CD4-positive, alpha-beta T cell (primary cell): Measurements from ENCODE around the gene MST1. TPM values are rescaled to one million over a fixed set of nuclear protein-coding genes. Genes with fewer than 3 reads are reported as not detected.

Experiments used
- ATAC-seq: fragments of 200-7000 bp; cut with Tn5 transposase; one replicate; pipeline ENCODE4 v1.10.0; 2022; ENCODE audit warnings: mild to moderate bottlenecking; ENCODE audit not compliant: poor library complexity
- CTCF ChIA-PET: fragments of 350-600 bp; sonication (Branson Sonifier 250); formaldehyde crosslinking; loops from one replicate; lab custom pipeline; 2021; ENCODE audit warnings: antibody characterized with exemption, inconsistent platforms; lab: Charles Lee
- POLR2A ChIA-PET: fragments of 350-600 bp; sonication (Branson Sonifier 250); formaldehyde crosslinking; loops from one replicate; lab custom pipeline; 2021; ENCODE audit warnings: antibody characterized with exemption, inconsistent platforms; lab: Charles Lee
- DNase-seq, 14 experiments: peaks; one replicate each; pipeline ENCODE4 v3.0.0-alpha.2; 2013 to 2020; ENCODE audit warnings: mixed read lengths in 2 of 14
- H3K27ac ChIP-seq, 2 donors: one replicate each; pipeline versions ENCODE4 v1.5.1 to v1.7.0; 2013; ENCODE audit warnings: low read length in 2 of 2, low read depth in 1 of 2, mild to moderate bottlenecking in 1 of 2
- H3K27me3 ChIP-seq, 2 experiments: 1 replicate in 1 of 2; 2 replicates in 1 of 2; pipeline versions ENCODE4 v1.6.1 to v1.7.0; 2013; ENCODE audit warnings: low read length in 2 of 2, control low read depth in 1 of 2, mild to moderate bottlenecking in 1 of 2, moderate library complexity in 1 of 2; ENCODE audit not compliant: insufficient read depth in 2 of 2, control insufficient read depth in 1 of 2
- H3K36me3 ChIP-seq: one replicate; pipeline ENCODE4 v1.6.1; 2013; ENCODE audit warnings: low read length, control low read depth; ENCODE audit not compliant: insufficient read depth
- H3K4me1 ChIP-seq: one replicate; pipeline ENCODE4 v1.6.1; 2013; ENCODE audit warnings: low read length, control low read depth; ENCODE audit not compliant: insufficient read depth
- H3K4me3 ChIP-seq: one replicate; pipeline ENCODE4 v1.5.1; 2013; ENCODE audit warnings: mild to moderate bottlenecking, low read length, moderate library complexity
- H3K9me3 ChIP-seq, 2 experiments: 1 replicate in 1 of 2; 2 replicates in 1 of 2; pipeline versions ENCODE4 v1.6.1 to v1.7.0; 2013; ENCODE audit warnings: low read length in 2 of 2, mild to moderate bottlenecking in 2 of 2, control low read depth in 1 of 2, moderate library complexity in 1 of 2; ENCODE audit not compliant: control insufficient read depth in 1 of 2, insufficient read depth in 1 of 2
- H3K27ac Mint-ChIP-seq: one replicate; pipeline ENCODE4 v1.8.0; 2020; ENCODE audit warnings: mixed read lengths
- H3K27me3 Mint-ChIP-seq: one replicate; pipeline ENCODE4 v1.8.0; 2021; ENCODE audit warnings: mixed read lengths
- H3K36me3 Mint-ChIP-seq: one replicate; pipeline ENCODE4 v1.8.0; 2021; ENCODE audit warnings: low read depth, mixed read lengths
- H3K4me1 Mint-ChIP-seq: one replicate; pipeline ENCODE4 v1.8.0; 2021; ENCODE audit warnings: low read depth, mixed read lengths
- H3K4me3 Mint-ChIP-seq: one replicate; pipeline ENCODE4 v1.8.0; 2020; ENCODE audit warnings: mild to moderate bottlenecking, mixed read lengths
- H3K9me3 Mint-ChIP-seq: one replicate; pipeline ENCODE4 v1.8.0; 2020; ENCODE audit warnings: mixed read lengths
- intact Hi-C, 2 experiments: fragments of 100-400 bp; cut with DNase I in 1 of 2; cut with micrococcal nuclease in 1 of 2; formaldehyde crosslinking; loops; one replicate each; pipeline versions ENCODE4 v1.15.1 to v1.9.0; 2023 to 2025; cut with DNase I, micrococcal nuclease
- total RNA-seq, 174 experiments: library from RNA in 2 of 174; stranded (reverse) in 2 of 174; gene quantifications; one replicate each; pipeline ENCODE4 v1.2.3 and lab custom pipeline; 2021 to 2026
- TF ChIP-seq, protein P1 (sequence below): fragments of 200-600 bp; IDR thresholded peaks from one replicate; pipeline ENCODE4 v1.8.0; 2022; ENCODE audit warnings: antibody characterized with exemption, mild to moderate bottlenecking

MST1 gene
- total RNA-seq, 2 experiments from 2014 or later = 7.8 TPM

DNA sequence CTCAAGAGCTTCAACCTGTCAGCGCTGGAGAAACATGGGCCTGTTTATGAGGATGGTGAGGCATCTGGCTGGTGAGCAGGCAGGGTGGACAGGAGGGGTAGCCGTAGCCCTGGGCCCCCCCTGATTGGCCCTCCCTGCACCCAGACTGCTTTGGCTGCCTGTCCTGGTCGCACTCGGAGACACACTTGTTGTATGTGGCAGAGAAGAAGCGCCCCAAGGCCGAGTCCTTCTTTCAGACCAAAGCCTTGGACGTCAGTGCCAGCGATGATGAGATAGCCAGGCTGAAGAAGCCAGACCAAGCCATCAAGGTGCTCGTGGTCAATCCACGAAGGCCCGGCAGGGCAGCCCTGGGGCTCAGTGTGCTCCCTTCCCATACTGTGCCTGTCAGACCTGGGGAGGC lies 13.4 kb downstream of the MST1 start:
- TF ChIP-seq, protein P1, sequence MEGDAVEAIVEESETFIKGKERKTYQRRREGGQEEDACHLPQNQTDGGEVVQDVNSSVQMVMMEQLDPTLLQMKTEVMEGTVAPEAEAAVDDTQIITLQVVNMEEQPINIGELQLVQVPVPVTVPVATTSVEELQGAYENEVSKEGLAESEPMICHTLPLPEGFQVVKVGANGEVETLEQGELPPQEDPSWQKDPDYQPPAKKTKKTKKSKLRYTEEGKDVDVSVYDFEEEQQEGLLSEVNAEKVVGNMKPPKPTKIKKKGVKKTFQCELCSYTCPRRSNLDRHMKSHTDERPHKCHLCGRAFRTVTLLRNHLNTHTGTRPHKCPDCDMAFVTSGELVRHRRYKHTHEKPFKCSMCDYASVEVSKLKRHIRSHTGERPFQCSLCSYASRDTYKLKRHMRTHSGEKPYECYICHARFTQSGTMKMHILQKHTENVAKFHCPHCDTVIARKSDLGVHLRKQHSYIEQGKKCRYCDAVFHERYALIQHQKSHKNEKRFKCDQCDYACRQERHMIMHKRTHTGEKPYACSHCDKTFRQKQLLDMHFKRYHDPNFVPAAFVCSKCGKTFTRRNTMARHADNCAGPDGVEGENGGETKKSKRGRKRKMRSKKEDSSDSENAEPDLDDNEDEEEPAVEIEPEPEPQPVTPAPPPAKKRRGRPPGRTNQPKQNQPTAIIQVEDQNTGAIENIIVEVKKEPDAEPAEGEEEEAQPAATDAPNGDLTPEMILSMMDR = no peak
- POLR2A ChIA-PET = no interaction called here
- Histone ChIP-seq H3K36me3 (peaks cover 53% of the 10 kb centered on the region), H3K4me1 (peaks cover 47% of the 10 kb centered on the region), H3K27ac (no peak overlapping the region), H3K9me3 (no peaks in the 10 kb centered on the region), H3K4me3 (no peak overlapping the region), H3K27me3 (no peaks in the 10 kb centered on the region)
- Mint-ChIP-seq H3K9me3 (no peaks in the 10 kb centered on the region), H3K27me3 (no peaks in the 10 kb centered on the region), H3K36me3 (peaks cover 67% of the 10 kb centered on the region), H3K4me1 (peaks cover 57% of the 10 kb centered on the region), H3K27ac (peak overlapping the region; percentile 33), H3K4me3 (peak overlapping the region; percentile 25)
- ATAC-seq = no peak
- CTCF ChIA-PET = no interaction called here
- DNase-seq = no peak
- intact Hi-C loops = loop anchor here in 1 of 2 experiments (5.0 to 10.0 kb wide), 3 partner anchors 339 to 651 kb away; partner anchors contain the start of genes IMPDH2, NDUFAF3 and USP19

DNA sequence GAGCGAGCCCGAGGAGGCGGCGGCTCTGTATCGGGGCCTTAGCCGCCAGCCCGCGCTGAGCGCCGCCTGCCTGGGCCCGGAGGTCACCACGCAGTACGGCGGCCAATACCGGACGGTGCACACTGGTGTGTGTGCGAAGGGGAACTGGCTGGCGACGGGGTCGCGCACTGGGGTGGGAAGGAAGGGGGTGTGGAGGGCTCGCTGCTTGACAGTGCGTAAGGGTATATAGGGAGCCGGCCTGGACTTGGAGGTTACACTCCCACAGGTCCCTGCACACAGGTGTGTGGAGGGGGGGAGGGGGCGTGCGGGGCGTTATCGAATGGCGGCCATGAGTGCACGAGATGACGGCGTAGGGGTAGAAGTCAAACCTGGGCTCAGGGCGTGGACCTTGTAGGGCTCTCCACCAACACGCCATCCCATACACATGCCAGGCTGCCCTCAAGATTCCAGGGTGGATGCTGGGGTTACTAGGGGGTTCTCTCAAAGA lies 14.7 kb downstream of the MST1 start:
- TF ChIP-seq, protein P1 = no peak
- intact Hi-C loops = loop anchor here in 1 of 2 experiments (1.0 to 10.0 kb wide), 4 partner anchors 50 to 650 kb away; partner anchors contain the start of genes DAG1, IMPDH2, NDUFAF3 and USP19
- Mint-ChIP-seq H3K27ac (peak overlapping the region; percentile 97), H3K4me1 (peaks cover 51% of the 10 kb centered on the region), H3K36me3 (peaks cover 53% of the 10 kb centered on the region), H3K27me3 (no peaks in the 10 kb centered on the region), H3K4me3 (peak overlapping the region; percentile 97), H3K9me3 (no peaks in the 10 kb centered on the region)
- no peaks in the 10 kb centered on the region for H3K27me3 ChIP-seq
- H3K4me3 ChIP-seq = peak overlapping the region; percentile 81
- peaks cover 47% of the 10 kb centered on the region for H3K4me1 ChIP-seq
- DNase-seq = peak in 5 of 14 experiments; percentile 8 to 40 (median 27)
- H3K9me3 ChIP-seq = no peaks in the 10 kb centered on the region
- CTCF ChIA-PET = no interaction called here
- peaks cover 39% of the 10 kb centered on the region for H3K36me3 ChIP-seq
- peak; percentile 2 for ATAC-seq
- POLR2A ChIA-PET = no interaction called here
- peak overlapping the region; percentile 22 to 91 for H3K27ac ChIP-seq

DNA sequence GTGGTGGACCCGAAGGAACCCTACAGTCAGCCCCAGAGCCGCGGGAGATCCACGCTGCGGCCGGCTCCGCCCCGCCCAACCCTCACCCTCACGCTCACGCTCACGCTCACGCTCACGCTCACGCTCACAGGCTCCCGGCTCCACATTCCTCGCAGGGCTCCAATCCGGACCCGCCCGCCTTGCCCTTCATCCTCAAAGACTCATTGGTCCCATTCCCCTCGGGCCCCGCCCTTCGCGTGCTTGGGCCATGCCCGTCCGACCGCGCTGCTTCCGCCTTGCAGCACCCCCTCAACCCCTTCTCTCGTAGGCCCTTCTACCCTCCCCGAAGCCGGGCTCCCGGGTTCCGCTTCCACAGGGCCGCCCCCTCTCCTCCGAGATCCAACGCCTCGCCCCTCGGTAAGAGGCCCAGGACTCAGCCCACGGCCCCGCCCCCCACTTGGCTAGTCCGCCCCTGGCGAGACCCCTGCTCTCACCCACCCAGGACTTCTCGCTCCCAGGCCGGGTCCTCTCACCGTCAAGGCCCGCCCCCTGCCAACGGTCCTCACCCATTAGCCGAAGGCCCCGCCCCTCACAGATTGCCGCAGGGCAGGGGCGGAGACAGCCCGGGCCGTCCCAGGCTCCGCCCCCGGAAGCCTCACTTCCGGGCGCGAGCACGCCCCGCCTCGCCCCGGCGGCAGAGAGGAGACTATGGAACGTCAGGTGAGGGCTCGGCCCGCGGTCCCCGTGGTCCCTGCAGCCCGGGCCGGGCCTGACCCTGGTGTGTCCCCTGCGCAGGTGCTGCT lies 15.4 kb downstream of the MST1 start, which contains the start of gene APEH:
Gene APEH (plus strand): TSS at position 637 of the 782 bp plus-strand sequence. CDS start 51 bp downstream, at position 688.
- ATAC-seq (peak; percentile 86), DNase-seq (peak; percentile 92 to 98 (median 96))
- ChIA-PET POLR2A (interaction anchor here (0.8 to 1.4 kb wide), 2 partner anchors 134 to 137 kb away, joined by 3 to 14 read pairs; no protein-coding TSS in a partner anchor), CTCF (interaction anchor here (5.0 kb wide), 1 partner anchor 134 kb away, joined by 116 read pairs; no protein-coding TSS in a partner anchor)
- intact Hi-C loops = loop anchor here in 1 of 2 experiments (1.0 to 10.0 kb wide), 5 partner anchors 15 to 649 kb away; partner anchors contain the start of genes DAG1, IMPDH2, MST1 and NDUFAF3
- Mint-ChIP-seq H3K4me3 (peak within 1 kb of the TSS; percentile 97), H3K36me3 (peaks cover 47% of the 10 kb centered on the region), H3K27ac (peak within 1 kb of the TSS; percentile 97), H3K4me1 (peaks cover 50% of the 10 kb centered on the region), H3K9me3 (no peaks in the 10 kb centered on the region), H3K27me3 (no peaks in the 10 kb centered on the region)
- Histone ChIP-seq H3K4me1 (peaks cover 47% of the 10 kb centered on the region), H3K36me3 (peaks cover 33% of the 10 kb centered on the region), H3K9me3 (no peaks in the 10 kb centered on the region), H3K27ac (peak within 1 kb of the TSS; percentile 91 to 96), H3K4me3 (peak within 1 kb of the TSS; percentile 81), H3K27me3 (no peaks in the 10 kb centered on the region)
- TF ChIP-seq, protein P1 = no peak
